Breast epithelium (tissue), 3 donors: ENCODE measurements around the gene NDEL1.

Experiments
- POLR2AphosphoS5 ChIP-seq, 3 donors: sonication (generic); formaldehyde crosslinking; IDR thresholded peaks; one replicate each; pipeline ENCODE4 v1.6.1; 2017; ENCODE audit warnings: antibody characterized with exemption in 3 of 3
- TF ChIP-seq, protein P1 (sequence below), 3 donors: fragments of 450-650 bp; IDR thresholded peaks; one replicate each; pipeline ENCODE4 v1.5.1; 2016 to 2017; ENCODE audit warnings: antibody characterized with exemption in 3 of 3, mild to moderate bottlenecking in 3 of 3, moderate library complexity in 3 of 3

DNA sequence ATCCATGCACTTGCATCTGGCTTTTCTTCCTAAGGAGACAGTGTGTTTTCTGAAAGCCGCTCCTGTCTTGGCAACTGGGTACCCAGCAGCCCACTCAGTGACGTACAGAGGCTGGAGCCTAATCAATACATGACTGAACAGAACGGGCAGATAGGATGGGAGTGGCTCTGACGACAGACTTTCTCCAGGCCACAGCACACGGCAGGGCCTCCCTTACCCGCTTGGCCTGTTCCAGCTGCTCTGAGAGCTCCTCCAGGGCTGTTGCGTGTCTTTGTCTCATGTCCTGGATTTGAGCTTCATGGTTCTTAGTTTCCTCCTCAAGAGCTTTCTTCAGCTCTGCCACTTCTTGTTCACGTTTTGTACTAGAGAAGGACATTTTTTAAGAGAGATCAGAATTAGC is 64.9 kb downstream of the NDEL1 start:
- TF ChIP-seq, protein P1, sequence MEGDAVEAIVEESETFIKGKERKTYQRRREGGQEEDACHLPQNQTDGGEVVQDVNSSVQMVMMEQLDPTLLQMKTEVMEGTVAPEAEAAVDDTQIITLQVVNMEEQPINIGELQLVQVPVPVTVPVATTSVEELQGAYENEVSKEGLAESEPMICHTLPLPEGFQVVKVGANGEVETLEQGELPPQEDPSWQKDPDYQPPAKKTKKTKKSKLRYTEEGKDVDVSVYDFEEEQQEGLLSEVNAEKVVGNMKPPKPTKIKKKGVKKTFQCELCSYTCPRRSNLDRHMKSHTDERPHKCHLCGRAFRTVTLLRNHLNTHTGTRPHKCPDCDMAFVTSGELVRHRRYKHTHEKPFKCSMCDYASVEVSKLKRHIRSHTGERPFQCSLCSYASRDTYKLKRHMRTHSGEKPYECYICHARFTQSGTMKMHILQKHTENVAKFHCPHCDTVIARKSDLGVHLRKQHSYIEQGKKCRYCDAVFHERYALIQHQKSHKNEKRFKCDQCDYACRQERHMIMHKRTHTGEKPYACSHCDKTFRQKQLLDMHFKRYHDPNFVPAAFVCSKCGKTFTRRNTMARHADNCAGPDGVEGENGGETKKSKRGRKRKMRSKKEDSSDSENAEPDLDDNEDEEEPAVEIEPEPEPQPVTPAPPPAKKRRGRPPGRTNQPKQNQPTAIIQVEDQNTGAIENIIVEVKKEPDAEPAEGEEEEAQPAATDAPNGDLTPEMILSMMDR (IDR thresholded peaks at IDR 0.05) = no peak
- TF ChIP-seq POLR2AphosphoS5 (IDR thresholded peaks at IDR 0.05) = no peak
